NCI-H774 (cell line): ENCODE data around the gene LGR4.
"Not testable (repeated sequence)": the region's sequence is repeated elsewhere in the genome, so short reads cannot be mapped to it uniquely, and the experiment has no call there.

Source experiments
- DNase-seq: peaks from one replicate; lab custom pipeline; 2025; lab: John Stamatoyannopoulos, UW

The LGR4 gene

DNA sequence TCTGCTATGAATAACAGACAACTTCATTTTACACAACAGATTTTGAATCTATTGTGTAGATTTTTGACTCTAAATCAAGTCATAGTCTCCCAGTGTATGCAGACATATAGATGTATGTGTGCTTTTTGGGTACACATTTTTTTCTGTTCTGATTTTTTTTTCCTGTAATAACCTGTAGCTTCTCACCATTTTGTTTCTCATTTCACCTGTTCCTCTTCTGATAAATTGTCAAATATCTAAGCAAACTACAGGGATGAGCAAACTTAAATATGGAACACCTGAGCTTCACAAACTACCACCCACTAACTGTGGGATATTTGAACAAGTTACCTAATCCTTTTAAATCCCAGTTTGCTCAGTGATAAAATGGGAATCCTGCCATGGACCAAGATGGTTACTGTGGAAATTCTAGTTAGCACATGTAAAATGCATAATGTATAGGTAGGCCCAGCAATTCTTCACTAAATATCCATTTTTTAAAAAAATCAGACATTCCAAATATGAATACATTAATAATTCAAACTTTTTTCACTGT is 15.7 kb downstream of the LGR4 start:
- no peak for DNase-seq

DNA sequence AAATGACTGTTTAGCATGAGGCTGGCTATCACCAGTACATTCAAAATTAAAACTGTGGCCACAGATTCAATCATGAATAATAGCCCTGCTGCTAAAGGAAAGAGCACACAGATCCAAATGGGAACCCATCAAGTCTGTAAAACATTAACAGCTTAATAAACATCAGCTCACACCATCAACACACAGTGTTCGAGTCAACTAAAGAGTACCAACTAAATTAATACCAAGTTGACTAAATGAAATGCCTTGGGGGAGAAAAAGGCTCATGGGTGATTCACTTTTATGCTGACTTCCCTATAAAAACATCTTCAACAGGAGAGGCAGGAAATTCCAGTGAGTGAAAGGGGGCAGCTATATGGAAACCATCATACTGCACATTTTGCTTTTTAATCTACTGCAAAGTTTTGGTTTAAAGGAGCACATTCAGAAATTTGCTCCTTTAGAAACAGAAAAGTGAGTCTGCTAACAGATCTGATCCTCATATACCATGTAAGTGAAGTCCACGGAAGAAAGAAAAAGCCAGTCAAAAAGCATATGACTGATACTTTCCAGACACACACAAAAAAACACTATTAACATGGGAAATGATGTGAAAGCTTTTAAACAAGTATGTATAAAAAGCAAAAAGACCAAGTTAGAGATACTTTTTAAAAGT is 16.3 kb downstream of the LGR4 start:
- no peak for DNase-seq

DNA sequence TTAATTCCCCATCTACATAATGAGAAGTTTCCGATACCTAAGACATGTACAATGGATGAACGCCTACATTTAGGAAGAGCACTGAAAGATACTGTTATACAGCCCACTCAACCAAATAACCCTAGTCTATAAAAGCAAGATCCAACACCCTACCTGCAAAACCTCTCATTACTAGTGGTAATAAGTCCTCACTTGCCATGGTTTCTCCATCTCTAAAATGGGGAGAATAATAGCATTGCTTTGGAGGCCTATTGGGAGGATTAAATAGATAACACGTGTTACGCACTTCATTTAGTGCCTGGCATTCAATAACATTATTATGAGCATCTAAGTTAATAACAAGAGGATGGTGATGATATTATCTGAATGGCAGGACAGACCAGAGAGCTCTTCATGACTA is 16.9 kb downstream of the LGR4 start:
- no peak for DNase-seq

- DNase-seq: no peak
These were observed 18.9 kb downstream of the LGR4 start for GRCh38 chr11:27453701-27454100.

DNA sequence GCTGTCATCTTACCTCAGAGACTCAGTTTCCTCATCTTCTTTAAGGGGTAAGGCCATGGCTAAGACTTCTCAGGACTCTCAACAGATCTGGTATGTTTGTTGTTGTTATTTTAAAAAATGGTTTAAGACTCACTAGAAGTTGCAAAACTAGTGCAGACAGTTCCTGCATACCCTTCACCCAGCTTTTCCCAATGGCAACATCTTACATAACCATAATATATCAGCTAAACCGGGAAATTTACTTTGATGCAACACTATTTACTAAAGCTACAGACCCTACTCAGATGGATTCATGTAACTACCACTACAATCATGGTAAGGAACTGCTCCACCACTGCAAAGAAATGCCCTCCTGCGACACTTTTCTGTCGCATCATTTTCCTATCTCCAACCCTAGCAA is 20.4 kb downstream of the LGR4 start:
- no peak for DNase-seq

DNA sequence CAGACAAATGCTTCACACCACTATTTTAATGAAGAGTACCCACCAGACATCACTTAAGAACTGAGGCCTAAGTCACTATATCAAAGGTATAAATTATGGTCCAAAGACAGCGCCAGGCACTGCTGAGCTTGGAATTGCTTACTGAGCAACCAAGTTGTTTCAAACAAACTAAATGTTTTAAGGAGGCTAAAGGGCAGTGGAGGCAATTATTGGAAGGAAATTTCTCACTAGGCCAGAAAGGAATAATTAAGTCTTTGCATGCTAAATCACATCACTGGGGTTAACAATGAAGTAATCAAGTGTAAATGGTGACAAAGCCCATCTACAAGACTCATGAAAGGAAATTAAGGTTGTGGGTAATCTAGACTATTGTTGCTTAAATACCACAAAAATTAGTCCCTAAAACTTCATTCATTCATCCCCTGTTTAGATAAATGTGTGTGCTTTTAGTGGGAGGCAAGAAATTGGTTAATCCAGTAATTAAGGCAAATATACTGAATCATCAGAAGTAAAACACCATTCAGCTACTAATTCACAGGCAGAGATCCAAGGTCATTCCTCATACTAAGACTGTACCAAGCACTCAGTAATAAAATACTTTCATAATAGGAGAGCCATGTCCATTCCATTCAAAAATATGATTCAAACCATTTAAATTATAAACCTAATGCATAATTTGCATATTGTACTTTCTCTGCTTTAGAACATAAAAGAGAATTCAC is 21.2 kb downstream of the LGR4 start:
- DNase-seq: no peak

DNA sequence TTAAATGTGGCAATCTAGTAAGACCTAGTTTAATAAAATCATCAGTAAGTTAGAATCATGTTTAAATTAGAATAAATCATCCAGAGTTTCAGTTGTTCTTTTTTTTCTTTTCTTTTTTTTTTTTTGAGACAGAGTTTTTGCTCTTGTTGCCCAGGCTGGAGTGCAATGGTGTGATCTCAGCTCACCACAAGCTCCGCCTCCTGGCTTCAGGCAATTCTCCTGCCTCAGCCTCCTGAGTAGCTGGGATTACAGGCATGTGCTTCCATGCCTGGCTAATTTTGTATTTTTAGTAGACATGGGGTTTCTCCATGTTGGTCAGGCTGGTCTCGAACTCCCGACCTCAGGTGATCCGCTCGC is 24.4 kb downstream of the LGR4 start:
- DNase-seq: not testable (repeated sequence)

- DNase-seq: no peak
These were observed 25.1 kb downstream of the LGR4 start for GRCh38 chr11:27447288-27448183.

- no peak for DNase-seq
These were observed 27.0 kb downstream of the LGR4 start for GRCh38 chr11:27445625-27446024.

GRCh38 chr11:27444801-27445215 is 27.8 kb downstream of the LGR4 start:
- DNase-seq: peak; percentile 81

DNA sequence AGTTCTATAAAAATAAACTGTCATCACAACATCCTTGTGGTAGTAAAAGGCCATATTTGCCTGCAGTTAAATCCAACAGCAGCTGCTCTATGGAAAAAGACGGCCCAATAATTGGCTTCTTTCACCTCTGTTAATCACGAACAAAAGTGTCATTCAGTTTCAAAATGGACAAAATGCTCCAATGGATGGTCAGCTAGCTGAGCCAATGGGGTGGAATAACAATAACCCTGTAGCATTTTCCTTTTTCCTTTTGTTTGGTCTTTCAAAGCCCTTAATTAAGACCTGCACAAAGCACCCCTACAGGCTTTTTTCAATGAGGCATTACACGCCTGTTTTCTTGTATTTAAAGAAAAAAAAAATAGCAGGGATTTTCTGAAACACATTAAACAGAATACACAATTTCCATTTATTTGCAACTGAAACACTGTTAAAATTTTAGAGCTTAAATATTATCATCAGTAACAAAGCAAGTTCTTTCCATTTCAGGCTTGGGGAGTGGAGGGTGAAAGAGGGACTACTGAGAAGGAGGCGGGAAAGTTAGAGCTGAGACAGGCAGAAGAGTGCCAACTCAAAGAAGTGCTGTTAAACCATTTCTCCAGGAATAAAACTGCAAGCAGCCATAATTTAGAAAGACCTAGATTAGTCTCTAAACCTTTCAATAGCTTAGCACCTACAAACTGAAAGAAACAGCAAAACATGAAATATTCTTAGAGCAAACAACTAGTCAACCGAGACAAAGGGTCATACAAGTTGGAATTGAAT is 28.7 kb downstream of the LGR4 start:
- DNase-seq: peak; percentile 89

DNA sequence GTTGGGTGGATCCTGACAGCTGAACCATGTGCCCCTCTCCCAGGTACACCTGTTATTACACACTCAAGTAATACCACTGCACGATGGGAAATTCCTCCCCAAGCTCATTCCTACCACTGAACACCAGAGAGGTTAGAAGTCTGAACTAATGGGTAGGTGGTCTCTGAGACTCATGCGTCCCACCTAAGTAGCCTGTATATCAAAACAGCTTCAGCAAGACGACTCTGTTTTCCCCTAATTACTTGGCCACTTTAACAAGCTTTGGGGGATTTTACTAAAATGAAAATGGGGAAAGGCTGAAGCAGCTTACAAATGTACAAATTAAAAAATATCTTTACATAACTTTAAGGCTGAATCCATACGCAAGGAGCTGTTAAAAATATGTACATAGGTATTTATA is 29.4 kb downstream of the LGR4 start:
- DNase-seq: no peak

GRCh38 chr11:27440090-27440489 is 32.5 kb downstream of the LGR4 start:
- no peak for DNase-seq

GRCh38 chr11:27438595-27438981 is 34.0 kb downstream of the LGR4 start:
- DNase-seq: no peak

GRCh38 chr11:27437829-27438594 is 34.6 kb downstream of the LGR4 start:
- DNase-seq: no peak

DNA sequence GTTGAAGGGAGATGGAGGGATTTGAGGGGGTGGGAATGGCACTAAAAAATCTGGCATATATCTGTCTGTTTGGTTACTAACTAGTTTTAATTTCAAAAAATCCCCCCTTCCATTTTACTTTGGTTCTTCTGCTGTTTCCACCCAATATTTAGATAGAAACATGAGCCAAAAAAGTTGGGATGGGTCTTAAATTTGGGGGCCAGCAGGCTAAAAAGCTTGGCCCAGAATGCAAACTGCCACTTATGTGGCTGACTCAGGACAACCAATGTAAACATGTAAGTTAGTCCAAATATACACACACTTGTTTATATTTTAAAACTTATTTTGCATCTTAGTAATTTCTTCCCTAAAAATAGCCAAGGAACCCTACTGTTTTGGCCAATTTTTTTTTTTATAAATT is 35.7 kb downstream of the LGR4 start:
- no peak for DNase-seq

- no peak for DNase-seq
These were observed 38.8 kb downstream of the LGR4 start for GRCh38 chr11:27433742-27434141.

- no peak for DNase-seq
These were observed 40.8 kb downstream of the LGR4 start for GRCh38 chr11:27431808-27432207.

DNA sequence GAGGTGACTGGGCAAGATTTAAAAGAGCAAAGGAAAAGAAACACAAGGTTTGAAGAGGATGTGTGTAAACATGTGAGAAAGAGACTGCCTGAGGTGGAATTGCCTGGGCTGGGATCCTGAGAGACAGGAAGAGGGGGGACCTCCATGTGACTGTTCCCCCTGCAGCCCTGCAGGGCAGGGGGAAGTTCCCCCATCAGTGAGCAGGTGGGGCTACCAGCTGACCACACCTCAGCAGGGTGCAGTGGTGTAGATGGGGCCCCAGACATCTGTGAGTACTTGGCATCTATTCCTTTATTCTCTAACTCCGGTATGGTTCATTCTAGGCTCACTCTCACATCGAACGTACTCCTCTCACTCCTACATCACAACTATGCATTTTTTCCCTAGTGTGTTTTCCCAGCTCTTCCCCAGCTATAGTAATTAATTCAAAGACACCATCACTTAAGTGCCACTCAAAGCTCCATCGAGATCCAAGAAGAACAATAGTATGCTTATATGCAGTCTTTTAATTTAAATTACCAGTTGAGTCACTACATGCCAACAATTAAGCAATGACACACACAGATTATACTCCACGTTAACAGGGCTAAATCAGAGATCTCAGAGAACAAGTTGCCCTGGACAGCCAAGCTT is 42.7 kb downstream of the LGR4 start:
- DNase-seq: peak; percentile 30

DNA sequence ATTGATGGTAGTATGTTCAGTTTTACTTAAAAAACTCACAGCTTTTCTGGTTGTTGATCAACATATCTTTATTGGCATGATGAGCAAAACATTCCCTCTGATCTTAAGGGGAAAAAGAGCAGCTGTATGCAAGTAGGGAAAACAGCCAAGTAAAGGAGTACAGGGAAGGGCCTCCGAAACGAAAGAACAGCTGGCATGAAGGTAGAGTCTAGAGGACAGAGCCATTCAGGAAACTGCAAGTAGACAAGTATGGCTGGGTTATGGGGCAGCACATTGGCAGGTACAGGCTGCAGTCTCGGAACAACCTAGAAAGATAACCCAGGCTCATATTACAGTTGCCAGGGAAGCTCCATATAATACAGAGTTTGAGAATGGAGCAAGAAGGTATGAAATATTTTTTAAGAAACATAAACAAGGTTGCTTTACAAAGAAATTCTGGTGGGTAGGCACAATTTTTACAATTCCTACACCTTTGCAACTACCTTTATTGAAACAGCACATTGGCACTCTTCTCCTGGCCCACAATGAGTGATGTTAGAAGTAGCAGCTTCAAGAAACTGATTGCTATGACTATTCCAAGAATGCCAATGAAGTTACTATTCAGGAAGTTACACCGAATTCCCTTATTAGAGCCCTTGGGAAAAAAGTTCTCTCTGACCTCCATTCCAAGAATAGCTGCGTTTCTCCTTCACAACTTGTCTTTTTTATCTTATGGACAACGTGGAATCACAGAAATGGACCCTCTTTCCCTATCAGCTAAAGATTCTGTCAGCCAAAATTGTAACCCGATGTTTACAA is 45.2 kb downstream of the LGR4 start:
- DNase-seq: no peak
